HG02678 (cell line): ENCODE data around the gene ZNF749.

ENCODE experiments used
- ATAC-seq: cut with Tn5 transposase; IDR thresholded peaks from one replicate; pipeline ENCODE4 v1.9.1; 2021; ENCODE audit warnings: mild to moderate bottlenecking, moderate library complexity; ENCODE audit not compliant: unreplicated experiment

Gene ZNF749

DNA sequence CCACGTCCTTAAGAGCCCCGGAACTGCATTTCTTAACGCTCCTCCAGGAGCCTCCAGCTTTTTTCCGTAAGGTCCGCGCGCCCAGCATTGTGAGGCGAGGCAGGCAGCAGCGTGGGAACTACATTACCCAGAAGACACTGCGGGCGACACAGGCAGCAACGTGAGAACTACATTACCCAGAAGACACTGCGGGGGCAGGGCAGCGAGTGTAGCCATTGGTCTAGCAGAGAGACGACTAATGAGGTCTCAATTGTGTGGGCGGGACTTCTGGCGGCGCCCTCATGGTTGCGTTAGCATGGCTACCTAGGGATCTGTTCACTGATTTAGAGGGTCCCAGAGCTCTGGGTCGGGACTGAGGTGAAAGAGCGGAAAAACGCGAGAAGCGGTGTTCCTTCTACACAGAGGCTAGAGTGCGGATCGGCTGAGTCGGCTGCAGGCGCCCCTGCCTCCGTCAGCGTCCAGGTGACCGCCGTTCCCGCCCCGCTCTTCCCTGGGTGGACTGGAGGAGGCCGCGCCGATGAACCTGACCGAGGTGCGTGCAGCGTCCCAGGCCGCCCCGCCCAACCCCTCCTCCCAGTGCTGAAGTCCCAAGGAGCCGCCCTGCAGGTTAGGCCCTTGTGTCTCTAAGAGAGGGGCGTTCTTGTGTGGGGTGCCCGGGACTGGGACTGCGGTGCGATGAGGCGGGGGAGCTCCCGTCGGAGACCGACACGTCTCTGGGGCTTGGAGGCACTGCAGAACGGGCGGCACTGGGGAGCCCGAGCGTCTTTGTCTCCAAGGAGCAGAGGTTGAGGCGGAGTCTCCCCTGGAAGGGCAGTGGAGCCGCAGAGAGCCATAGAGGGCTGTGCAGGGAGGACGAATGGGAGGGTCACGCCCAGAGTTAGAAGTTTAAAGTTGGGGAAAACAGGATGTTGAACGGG is at the start of gene ZNF749:
Gene ZNF749, plus strand, starts transcription at position 264 of the 917 bp plus-strand sequence. Its CDS starts 254 bp downstream, at position 518.
- peak; percentile 98 for ATAC-seq

DNA sequence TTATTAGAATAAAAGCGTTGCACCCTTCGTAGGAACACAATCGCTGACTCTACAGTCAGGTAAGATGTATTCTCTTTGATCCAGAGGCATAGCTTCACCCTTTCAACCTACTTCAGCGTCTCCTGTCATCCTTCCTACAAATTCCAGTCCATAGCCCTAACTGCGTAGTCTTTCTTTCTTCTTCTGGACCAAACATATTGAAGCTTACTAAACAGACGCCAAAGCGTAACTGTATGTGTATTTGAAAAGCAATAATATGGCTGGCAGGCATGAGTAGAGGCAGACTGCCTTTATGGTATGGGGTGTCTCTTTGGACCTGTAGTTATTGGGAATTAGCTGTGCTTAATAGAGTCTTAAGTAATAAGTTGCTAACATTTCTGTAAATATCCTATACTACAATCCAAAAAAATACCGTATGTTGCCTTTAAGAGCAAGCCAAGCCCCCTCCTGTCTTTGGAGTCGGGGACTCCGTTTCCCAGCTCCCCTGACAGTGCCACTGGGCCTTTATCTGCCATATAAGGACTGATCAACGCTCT is 45.9 kb upstream of the ZNF749 start:
- ATAC-seq: no peak

- peak; percentile 98 for ATAC-seq
These were observed 45.2 kb upstream of the ZNF749 start, which contains the start of gene ZNF548 for GRCh38 chr19:57389730-57390598. ZNF548 (plus strand) TSS chr19:57389854; CDS start chr19:57390100, 246 bp downstream.

DNA sequence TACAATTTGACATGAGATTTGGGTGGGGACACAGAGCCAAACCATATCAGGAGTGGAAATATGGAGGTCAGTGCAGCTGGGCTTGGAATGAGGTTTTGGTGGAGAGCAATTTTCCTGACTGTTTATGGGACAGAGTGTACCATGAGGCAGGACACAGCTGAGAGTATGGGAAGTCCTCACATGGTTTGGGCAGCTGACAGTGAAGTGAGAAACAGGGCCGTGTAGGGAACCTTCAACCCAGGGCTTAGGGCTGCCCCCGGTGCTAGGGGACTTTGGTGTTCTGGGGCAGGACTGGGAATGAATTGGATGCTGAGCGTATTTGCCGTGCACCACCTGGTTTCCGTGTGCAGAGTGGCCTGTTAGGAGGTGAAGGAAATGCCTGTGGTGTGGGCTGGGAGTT is 39.4 kb upstream of the ZNF749 start:
- ATAC-seq: no peak

DNA sequence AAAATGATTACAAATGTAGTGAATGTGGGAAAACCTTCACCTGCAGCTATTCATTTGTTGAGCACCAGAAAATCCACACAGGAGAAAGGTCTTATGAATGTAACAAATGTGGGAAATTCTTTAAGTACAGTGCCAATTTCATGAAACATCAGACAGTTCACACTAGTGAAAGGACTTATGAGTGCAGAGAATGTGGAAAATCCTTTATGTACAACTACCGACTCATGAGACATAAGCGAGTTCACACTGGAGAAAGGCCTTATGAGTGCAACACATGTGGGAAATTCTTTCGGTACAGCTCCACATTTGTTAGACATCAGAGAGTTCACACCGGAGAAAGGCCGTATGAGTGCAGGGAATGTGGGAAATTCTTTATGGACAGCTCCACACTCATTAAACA is 36.3 kb upstream of the ZNF749 start:
- ATAC-seq: no peak

DNA sequence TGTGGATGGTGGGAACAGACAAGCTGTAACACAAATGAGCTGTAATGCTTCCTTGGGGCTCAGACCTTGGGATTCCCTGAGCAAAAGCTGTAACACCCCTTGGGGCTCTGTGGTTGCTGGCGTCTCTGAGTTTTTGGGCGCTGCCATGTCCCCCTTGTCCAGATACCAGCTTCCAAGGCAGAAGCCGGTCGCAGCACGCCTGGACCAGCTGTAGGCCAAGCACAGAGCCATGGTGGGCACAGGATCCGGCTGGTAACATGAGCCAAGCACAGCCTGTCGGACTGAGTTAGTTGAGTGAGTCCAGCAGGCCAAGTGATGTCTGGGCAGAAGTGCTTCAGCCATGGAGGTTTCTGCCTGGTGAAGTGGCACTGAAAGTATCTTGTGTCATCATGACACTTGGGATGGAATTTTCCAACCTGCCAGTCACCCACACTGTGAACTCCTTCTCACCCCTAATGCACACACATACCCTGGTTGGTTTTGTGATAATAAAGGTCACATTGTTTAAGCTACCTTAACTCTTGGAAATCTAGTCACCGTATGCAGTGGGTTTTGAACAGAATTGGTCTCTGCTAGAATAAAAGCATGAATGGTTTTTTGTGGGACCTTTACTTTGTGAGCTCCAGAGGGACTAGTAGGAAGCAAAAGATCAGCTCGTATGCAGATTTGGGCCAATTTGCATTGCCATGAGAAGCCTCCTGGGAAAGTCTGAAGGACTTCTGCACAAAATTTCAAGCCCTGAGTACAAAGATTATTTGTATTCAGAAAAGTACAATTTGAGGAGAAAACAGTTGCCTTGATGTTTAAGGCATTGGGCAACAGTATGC is 31.2 kb upstream of the ZNF749 start:
- no peak for ATAC-seq

DNA sequence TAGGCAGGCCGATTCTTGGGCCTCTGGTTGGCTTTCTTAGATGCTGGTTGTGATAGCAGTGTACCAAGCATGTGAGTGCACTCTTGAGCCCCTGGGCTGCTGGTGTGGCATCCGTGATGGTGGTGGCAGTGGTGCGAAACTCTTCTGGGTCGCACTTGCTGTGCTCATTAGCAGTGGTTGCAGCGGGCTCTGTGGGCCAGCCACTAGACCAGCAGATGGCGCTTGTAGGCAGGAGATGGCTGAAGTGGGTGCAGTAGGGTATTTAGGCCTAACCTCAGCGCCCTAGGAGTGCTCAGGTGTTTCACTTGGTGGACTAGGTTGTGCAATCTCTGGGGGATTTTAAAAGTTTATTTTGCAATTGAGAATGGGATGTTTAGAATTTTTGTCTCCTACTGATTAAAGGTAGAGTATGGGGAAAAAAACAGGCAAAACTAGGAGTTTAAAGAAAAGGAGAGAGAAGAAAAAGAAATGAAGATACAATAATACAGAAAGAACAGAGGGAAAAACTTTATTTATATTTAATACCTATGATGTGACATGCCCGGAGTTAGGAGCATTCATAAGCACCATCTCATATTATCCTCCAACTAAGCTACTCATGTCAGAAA is 28.5 kb upstream of the ZNF749 start:
- ATAC-seq: no peak

- ATAC-seq: peak; percentile 100
These were observed 24.1 kb upstream of the ZNF749 start, which contains the start of gene ZNF17 for GRCh38 chr19:57410877-57411671. ZNF17 (plus strand) TSS chr19:57411161; CDS start chr19:57413616, 2,455 bp downstream.

GRCh38 chr19:57419439-57419838 is 15.7 kb upstream of the ZNF749 start:
- ATAC-seq: no peak

DNA sequence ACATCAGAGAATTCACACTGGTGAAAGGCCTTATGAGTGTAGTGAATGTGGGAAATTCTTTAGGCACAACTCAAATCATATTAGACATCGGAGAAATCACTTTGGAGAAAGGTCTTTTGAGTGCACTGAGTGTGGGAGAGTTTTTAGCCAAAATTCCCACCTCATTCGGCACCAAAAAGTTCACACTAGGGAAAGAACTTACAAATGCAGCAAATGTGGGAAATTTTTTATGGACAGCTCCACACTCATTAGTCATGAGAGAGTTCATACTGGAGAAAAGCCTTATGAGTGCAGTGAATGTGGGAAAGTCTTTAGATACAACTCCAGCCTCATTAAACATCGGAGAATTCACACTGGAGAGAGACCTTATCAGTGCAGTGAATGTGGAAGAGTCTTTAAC is 14.1 kb upstream of the ZNF749 start:
- ATAC-seq: no peak

DNA sequence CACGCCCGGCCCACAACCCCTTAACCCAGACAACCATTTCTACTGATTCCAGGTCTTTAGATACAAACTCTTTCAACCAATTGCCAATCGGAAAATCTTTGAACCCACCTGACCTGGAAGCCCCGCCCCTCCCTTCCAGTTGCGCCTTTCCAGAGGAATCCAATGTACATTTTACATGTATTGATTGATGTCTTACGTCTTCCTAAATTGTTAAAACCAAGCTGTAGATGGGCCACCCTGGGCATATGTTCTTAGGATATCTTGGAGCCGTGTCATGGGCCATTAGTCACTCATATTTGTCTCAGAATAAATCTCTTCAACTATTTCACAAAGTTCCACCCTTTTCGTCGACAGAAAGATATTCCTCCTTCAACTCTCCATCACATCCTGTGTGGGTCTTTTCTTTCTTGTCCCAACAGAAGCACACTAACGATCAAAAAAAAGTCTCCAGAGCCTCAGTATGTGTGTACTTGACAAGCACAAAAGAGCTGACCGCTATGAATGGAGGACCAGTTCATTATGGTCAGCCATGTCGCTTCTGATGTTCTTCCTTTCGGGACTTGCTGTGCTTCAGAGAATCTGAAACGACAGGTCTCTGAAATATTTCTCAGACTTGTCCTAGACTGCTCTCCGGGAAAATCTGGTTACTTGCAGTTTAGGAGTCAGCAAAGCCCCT is 601 bp upstream of the ZNF749 start:
- ATAC-seq: no peak

- no peak for ATAC-seq
These were observed 1.3 kb downstream of the ZNF749 start for GRCh38 chr19:57436417-57436816.

DNA sequence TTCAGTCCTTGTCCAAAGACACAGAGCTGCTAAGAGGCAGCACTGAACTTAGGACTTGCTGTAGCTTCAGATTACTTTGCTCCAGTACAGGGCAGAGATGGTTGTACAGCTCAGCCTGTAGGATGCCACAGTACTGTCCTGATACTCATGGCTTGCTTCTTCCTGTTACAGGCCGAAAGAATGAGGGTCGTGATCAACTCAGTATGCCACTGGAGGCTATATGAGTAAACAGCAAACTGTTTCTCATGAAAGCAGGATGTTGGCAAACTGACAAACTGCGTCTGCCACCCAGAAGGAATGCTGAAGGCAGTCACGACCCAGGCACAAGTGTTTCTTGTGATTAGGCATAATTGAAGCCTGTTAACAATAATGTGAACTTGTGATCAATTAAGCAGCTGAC is 2.8 kb downstream of the ZNF749 start:
- ATAC-seq: no peak

DNA sequence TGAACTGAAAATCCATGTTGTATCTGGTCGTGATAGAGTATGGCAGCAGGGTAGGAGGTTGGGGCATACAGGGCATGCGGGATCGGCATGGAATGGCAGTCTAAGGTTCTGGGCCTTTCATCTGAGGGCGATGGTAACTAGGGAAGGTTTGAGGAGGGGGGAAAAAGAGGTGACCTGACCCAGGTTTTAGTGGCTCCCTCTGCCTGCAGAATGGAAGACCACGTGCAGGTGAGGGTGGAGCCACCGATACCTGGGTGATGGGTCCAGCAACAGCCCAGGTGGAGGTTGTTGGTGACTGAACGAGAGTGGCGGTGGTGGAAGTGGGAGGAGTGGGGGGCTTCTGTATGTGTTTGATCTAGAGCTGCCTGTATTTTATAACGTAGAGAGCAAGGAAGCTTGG is 3.8 kb downstream of the ZNF749 start:
- no peak for ATAC-seq

- no peak for ATAC-seq
These were observed 7.0 kb downstream of the ZNF749 start for GRCh38 chr19:57441979-57442752.

DNA sequence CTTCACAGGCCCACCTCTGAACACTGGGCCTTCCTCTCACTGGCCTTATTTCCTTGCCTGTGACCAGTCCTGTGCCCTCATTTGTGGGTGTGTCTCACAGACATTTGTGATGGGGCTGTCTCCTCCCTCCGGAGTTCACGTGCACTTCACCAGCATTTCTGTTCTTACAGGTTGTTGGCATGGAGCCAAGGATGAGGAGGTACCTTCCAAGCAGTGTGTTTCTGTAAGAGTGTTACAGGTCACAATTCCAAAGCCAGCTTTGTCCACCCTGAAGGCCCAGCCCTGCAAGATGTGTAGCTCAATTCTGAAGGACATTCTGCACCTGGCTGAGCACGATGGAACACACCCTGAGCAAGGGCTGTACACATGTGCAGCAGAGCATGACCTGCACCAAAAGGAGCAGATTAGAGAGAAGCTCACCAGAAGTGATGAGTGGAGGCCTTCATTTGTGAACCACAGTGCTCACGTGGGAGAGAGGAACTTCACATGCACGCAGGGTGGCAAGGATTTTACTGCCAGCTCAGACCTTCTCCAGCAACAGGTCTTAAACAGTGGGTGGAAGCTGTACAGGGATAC is 8.1 kb downstream of the ZNF749 start:
- ATAC-seq: no peak

DNA sequence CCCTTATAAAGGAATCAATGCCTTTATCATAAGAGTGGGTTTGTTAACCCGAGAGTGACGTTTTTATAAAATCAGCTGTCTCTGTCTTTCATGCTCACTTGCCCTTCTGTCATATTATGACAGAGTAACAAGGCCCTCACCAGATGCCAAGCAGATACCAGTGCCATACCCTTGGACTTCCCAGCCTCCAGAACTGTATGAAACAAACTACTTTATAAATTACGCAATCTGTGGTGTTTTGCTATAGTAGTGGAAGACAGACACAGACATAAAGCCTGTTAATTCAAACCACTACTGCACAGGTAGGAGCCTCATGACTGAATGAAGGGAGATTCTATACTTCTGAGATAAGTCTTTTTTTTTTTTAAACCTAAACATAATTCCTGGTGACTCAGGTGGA is 17.2 kb downstream of the ZNF749 start:
- no peak for ATAC-seq
